ENCODE results near the gene PTGER4. TPM values are rescaled to one million over a fixed set of nuclear protein-coding genes. Genes with fewer than 3 reads are reported as not detected.

The PTGER4 gene
- total RNA-seq, 1 experiment from 2014 or later: 28.5 TPM

- no peak for TF ChIP-seq CTCF (IDR thresholded peaks at IDR 0.05; ENCODE audit: unreplicated experiment)
- Mint-ChIP-seq H3K9me3 (ENCODE audit: low read depth, unreplicated experiment) (no peaks in the 10 kb centered on the region), H3K27ac (ENCODE audit: unreplicated experiment) (peak overlapping the region; percentile 43), H3K27me3 (ENCODE audit: unreplicated experiment) (no peaks in the 10 kb centered on the region), H3K36me3 (ENCODE audit: insufficient read depth, unreplicated experiment) (peaks cover 43% of the 10 kb centered on the region), H3K4me3 (ENCODE audit: low read depth, unreplicated experiment) (no peak overlapping the region), H3K4me1 (ENCODE audit: low read depth, unreplicated experiment) (peaks cover 28% of the 10 kb centered on the region)
- DNase-seq: peak; percentile 60
- BruUV-seq (replicated peaks): no TSS peak
- intact Hi-C loops (cut with micrococcal nuclease; ENCODE audit: unreplicated experiment): loop anchor here (2.0 to 10.0 kb wide), 7 partner anchors 45 to 1112 kb away; no protein-coding TSS in a partner anchor
- CTCF ChIA-PET: interaction anchor here (0.6 to 1.0 kb wide), 2 partner anchors 747 to 1116 kb away, joined by 3 to 4 read pairs; no protein-coding TSS in a partner anchor
Measured at GRCh38 chr5:40689438-40689837, 9.7 kb downstream of the PTGER4 start.

- peak overlapping the region; percentile 43 for H3K27ac Mint-ChIP-seq (ENCODE audit: unreplicated experiment)
- H3K27me3 Mint-ChIP-seq (ENCODE audit: unreplicated experiment): no peaks in the 10 kb centered on the region
- TF ChIP-seq CTCF (IDR thresholded peaks at IDR 0.05; ENCODE audit: unreplicated experiment): no peak
- H3K4me3 Mint-ChIP-seq (ENCODE audit: low read depth, unreplicated experiment): no peak overlapping the region
- H3K9me3 Mint-ChIP-seq (ENCODE audit: low read depth, unreplicated experiment): no peaks in the 10 kb centered on the region
- BruUV-seq (replicated peaks): no TSS peak
- CTCF ChIA-PET: no interaction called here
- no peak for DNase-seq
- H3K36me3 Mint-ChIP-seq (ENCODE audit: insufficient read depth, unreplicated experiment): peaks cover 48% of the 10 kb centered on the region
- intact Hi-C loops (cut with micrococcal nuclease; ENCODE audit: unreplicated experiment): no loop called here
- H3K4me1 Mint-ChIP-seq (ENCODE audit: low read depth, unreplicated experiment): peaks cover 27% of the 10 kb centered on the region
Measured at GRCh38 chr5:40690267-40690666, 10.6 kb downstream of the PTGER4 start.

GRCh38 chr5:40691894-40692293 is 12.2 kb downstream of the PTGER4 start:
- H3K27me3 Mint-ChIP-seq (ENCODE audit: unreplicated experiment): no peaks in the 10 kb centered on the region
- intact Hi-C loops (cut with micrococcal nuclease; ENCODE audit: unreplicated experiment): no loop called here
- H3K27ac Mint-ChIP-seq (ENCODE audit: unreplicated experiment): no peak overlapping the region
- TF ChIP-seq CTCF (IDR thresholded peaks at IDR 0.05; ENCODE audit: unreplicated experiment): no peak
- peaks cover 48% of the 10 kb centered on the region for H3K36me3 Mint-ChIP-seq (ENCODE audit: insufficient read depth, unreplicated experiment)
- CTCF ChIA-PET: no interaction called here
- peaks cover 17% of the 10 kb centered on the region for H3K4me1 Mint-ChIP-seq (ENCODE audit: low read depth, unreplicated experiment)
- DNase-seq: no peak
- H3K4me3 Mint-ChIP-seq (ENCODE audit: low read depth, unreplicated experiment): no peak overlapping the region
- BruUV-seq (replicated peaks): no TSS peak
- H3K9me3 Mint-ChIP-seq (ENCODE audit: low read depth, unreplicated experiment): peaks cover 3% of the 10 kb centered on the region

GRCh38 chr5:40694433-40694832 is 14.7 kb downstream of the PTGER4 start:
- no peaks in the 10 kb centered on the region for H3K27me3 Mint-ChIP-seq (ENCODE audit: unreplicated experiment)
- H3K4me1 Mint-ChIP-seq (ENCODE audit: low read depth, unreplicated experiment): no peaks in the 10 kb centered on the region
- H3K9me3 Mint-ChIP-seq (ENCODE audit: low read depth, unreplicated experiment): peaks cover 4% of the 10 kb centered on the region
- H3K27ac Mint-ChIP-seq (ENCODE audit: unreplicated experiment): no peak overlapping the region
- peaks cover 32% of the 10 kb centered on the region for H3K36me3 Mint-ChIP-seq (ENCODE audit: insufficient read depth, unreplicated experiment)
- no TSS peak for BruUV-seq (replicated peaks)
- CTCF ChIA-PET: interaction anchor here (0.5 kb wide), 1 partner anchor 10 kb away, joined by 4 read pairs; no protein-coding TSS in a partner anchor
- TF ChIP-seq CTCF (IDR thresholded peaks at IDR 0.05; ENCODE audit: unreplicated experiment): no peak
- H3K4me3 Mint-ChIP-seq (ENCODE audit: low read depth, unreplicated experiment): no peak overlapping the region
- DNase-seq: no peak
- intact Hi-C loops (cut with micrococcal nuclease; ENCODE audit: unreplicated experiment): no loop called here
